A673 (cell line): ENCODE results near the gene FBLN2.

Experiments used
- CTCF ChIP-seq: fragments of 300-800, 200-600 bp; sonication (generic); conservative IDR thresholded peaks from 2 replicates; pipeline ENCODE4 v1.5.1; 2017; ENCODE audit warnings: low read depth, mild to moderate bottlenecking, antibody characterized with exemption, low read length, moderate library complexity, mixed read lengths
- EZH2 ChIP-seq: fragments of 200-600 bp; sonication (generic); IDR thresholded peaks from 2 replicates; pipeline ENCODE4 v1.6.1; 2017; ENCODE audit warnings: borderline replicate concordance, low read depth, mild to moderate bottlenecking, mixed read lengths, antibody characterized with exemption, low read length; ENCODE audit not compliant: poor library complexity, severe bottlenecking

GRCh38 chr3:13513913-13514517 lies 34.9 kb upstream of the FBLN2 start:
- no peak for TF ChIP-seq EZH2
- no peak for TF ChIP-seq CTCF
